Measurements from ENCODE around the gene SIT1. TPM values are rescaled to one million over a fixed set of nuclear protein-coding genes. Genes with fewer than 3 reads are reported as not detected.

The SIT1 gene
- total RNA-seq, 6 donors from 2014 or later = 1.1 to 3.1 (median 1.8) TPM; not detected in 1

GRCh38 chr9:35664531-35665470 lies 14.1 kb upstream of the SIT1 start, which contains the start of gene ARHGEF39:
ARHGEF39 (minus strand) TSS chr9:35665195; CDS start chr9:35665169, 26 bp downstream.
- WGBS, 2 donors = 0 to 12% methylated on average over 9 to 27 of the region's 58 CpGs
- peak within 1 kb of the TSS; percentile 28 to 72 (median 69) for H3K27ac ChIP-seq
- H3K9me3 ChIP-seq = no peaks in the 10 kb centered on the region
- ATAC-seq (ENCODE audit: low FRiP score in 2 of 2) = peak; percentile 88 to 96
- DNase-seq = peak; percentile 88 to 96
- no peaks in the 10 kb centered on the region for H3K27me3 ChIP-seq
- peaks cover 15 to 44% (median 24%) of the 10 kb centered on the region in 4 donors for H3K4me1 ChIP-seq
- H3K36me3 ChIP-seq = peaks cover 0 to 26% (median 12%) of the 10 kb centered on the region in 4 donors
- peak within 1 kb of the TSS; percentile 36 to 57 (median 51) for H3K4me3 ChIP-seq
- TF ChIP-seq POLR2A (IDR thresholded peaks at IDR 0.05) = peak in 1 of 4 donors; percentile 60
- TF ChIP-seq CTCF (IDR thresholded peaks at IDR 0.05) = peak in 1 of 6 experiments; percentile 39
- TF ChIP-seq POLR2AphosphoS5 (IDR thresholded peaks at IDR 0.05) = peak in 1 of 2 donors; percentile 44
- no peak for TF ChIP-seq EP300 (IDR thresholded peaks at IDR 0.05)

GRCh38 chr9:35662437-35662836 lies 11.7 kb upstream of the SIT1 start:
- TF ChIP-seq POLR2AphosphoS5 (IDR thresholded peaks at IDR 0.05) (no peak), POLR2A (IDR thresholded peaks at IDR 0.05) (no peak), CTCF (IDR thresholded peaks at IDR 0.05) (no peak), EP300 (IDR thresholded peaks at IDR 0.05) (no peak)
- ATAC-seq (ENCODE audit: low FRiP score in 2 of 2) = no peak
- H3K4me3 ChIP-seq = no peak overlapping the region
- 86 to 90% methylated on average over 7 of the region's 7 CpGs for WGBS, 2 donors
- H3K27ac ChIP-seq = peak overlapping the region in 2 of 4 donors; percentile 51 to 58
- H3K36me3 ChIP-seq = peaks cover 0 to 26% (median 12%) of the 10 kb centered on the region in 4 donors
- no peaks in the 10 kb centered on the region for H3K27me3 ChIP-seq
- DNase-seq = peak in 1 of 2 donors; percentile 24
- H3K4me1 ChIP-seq = peaks cover 25 to 56% (median 34%) of the 10 kb centered on the region in 4 donors
- H3K9me3 ChIP-seq = no peaks in the 10 kb centered on the region

- ATAC-seq (ENCODE audit: low FRiP score in 2 of 2) (no peak), DNase-seq (no peak)
- WGBS, 2 donors = 62 to 66% methylated on average over 3 of the region's 3 CpGs
- H3K4me1 ChIP-seq = peaks cover 25 to 62% (median 37%) of the 10 kb centered on the region in 4 donors
- H3K36me3 ChIP-seq = peaks cover 0 to 26% (median 12%) of the 10 kb centered on the region in 4 donors
- no peaks in the 10 kb centered on the region for H3K9me3 ChIP-seq
- H3K27ac ChIP-seq = peak overlapping the region; percentile 0 to 97 (median 40)
- H3K4me3 ChIP-seq = no peak overlapping the region
- TF ChIP-seq POLR2AphosphoS5 (IDR thresholded peaks at IDR 0.05) = no peak
- H3K27me3 ChIP-seq = no peaks in the 10 kb centered on the region
Observed at GRCh38 chr9:35661756-35662350, 11.1 kb upstream of the SIT1 start.

GRCh38 chr9:35660966-35661415 lies 10.3 kb upstream of the SIT1 start:
- no peak overlapping the region for H3K4me3 ChIP-seq
- 47 to 63% methylated on average over 7 to 9 of the region's 9 CpGs for WGBS, 2 donors
- H3K36me3 ChIP-seq = peaks cover 0 to 26% (median 12%) of the 10 kb centered on the region in 4 donors
- DNase-seq (peak in 1 of 2 donors; percentile 35), ATAC-seq (ENCODE audit: low FRiP score in 2 of 2) (no peak)
- H3K4me1 ChIP-seq = peaks cover 25 to 64% (median 38%) of the 10 kb centered on the region in 4 donors
- no peaks in the 10 kb centered on the region for H3K27me3 ChIP-seq
- H3K27ac ChIP-seq = peak overlapping the region; percentile 8 to 97 (median 54)
- no peaks in the 10 kb centered on the region for H3K9me3 ChIP-seq
- peak in 2 of 6 experiments; percentile 22 to 40 for TF ChIP-seq CTCF (IDR thresholded peaks at IDR 0.05)
- no peak for TF ChIP-seq POLR2A (IDR thresholded peaks at IDR 0.05)
- no peak for TF ChIP-seq EP300 (IDR thresholded peaks at IDR 0.05)

- no peak for DNase-seq
- ATAC-seq (ENCODE audit: low FRiP score in 2 of 2) = no peak
- H3K27ac ChIP-seq = peak overlapping the region; percentile 97 to 99 (median 98)
- 54 to 72% methylated on average over 3 of the region's 3 CpGs for WGBS, 2 donors
- TF ChIP-seq POLR2AphosphoS5 (IDR thresholded peaks at IDR 0.05) (peak in 1 of 2 donors; percentile 15), EP300 (IDR thresholded peaks at IDR 0.05) (no peak), POLR2A (IDR thresholded peaks at IDR 0.05) (no peak)
- H3K36me3 ChIP-seq = peaks cover 0 to 26% (median 12%) of the 10 kb centered on the region in 4 donors
- peaks cover 16 to 48% (median 30%) of the 10 kb centered on the region in 4 donors for H3K4me1 ChIP-seq
- no peaks in the 10 kb centered on the region for H3K27me3 ChIP-seq
- H3K4me3 ChIP-seq = peak overlapping the region in 3 of 4 donors; percentile 68 to 90 (median 86)
- H3K9me3 ChIP-seq = no peaks in the 10 kb centered on the region
Observed at GRCh38 chr9:35659340-35659739, 8.6 kb upstream of the SIT1 start.
